BE2C (cell line): ENCODE measurements around the gene BIRC5.

Source experiments
- DNase-seq: peaks from one replicate; pipeline ENCODE4 v3.0.0-alpha.2; 2020
- H3K27me3 ChIP-seq: fragments of 250-450 bp; sonication (Bioruptor Pico); 2 replicates; pipeline ENCODE4 v1.5.1; 2020; ENCODE audit warnings: mild to moderate bottlenecking
- H3K36me3 ChIP-seq: fragments of 250-450 bp; sonication (Bioruptor Pico); 2 replicates; pipeline ENCODE4 v1.5.1; 2020; ENCODE audit warnings: mild to moderate bottlenecking
- H3K4me1 ChIP-seq: fragments of 250-450 bp; sonication (Bioruptor Pico); 2 replicates; pipeline ENCODE4 v1.5.1; 2020
- H3K4me3 ChIP-seq: 2 replicates; pipeline ENCODE4 v1.5.1; 2011; ENCODE audit warnings: low read depth, low read length
- H3K9me3 ChIP-seq: fragments of 250-450 bp; sonication (Bioruptor Pico); 2 replicates; pipeline ENCODE4 v1.5.1; 2020
- CTCF ChIP-seq: IDR thresholded peaks from 2 replicates; pipeline ENCODE4 v1.5.1; 2012; ENCODE audit warnings: mild to moderate bottlenecking, low read depth, low read length

BIRC5 gene

GRCh38 chr17:78268191-78268874 lies 54.3 kb downstream of the BIRC5 start:
- Histone ChIP-seq H3K4me3 (no peak overlapping the region), H3K9me3 (no peaks in the 10 kb centered on the region), H3K27me3 (no peaks in the 10 kb centered on the region), H3K36me3 (no peaks in the 10 kb centered on the region), H3K4me1 (peaks cover 39% of the 10 kb centered on the region)
- no peak for DNase-seq
- no peak for TF ChIP-seq CTCF

DNA sequence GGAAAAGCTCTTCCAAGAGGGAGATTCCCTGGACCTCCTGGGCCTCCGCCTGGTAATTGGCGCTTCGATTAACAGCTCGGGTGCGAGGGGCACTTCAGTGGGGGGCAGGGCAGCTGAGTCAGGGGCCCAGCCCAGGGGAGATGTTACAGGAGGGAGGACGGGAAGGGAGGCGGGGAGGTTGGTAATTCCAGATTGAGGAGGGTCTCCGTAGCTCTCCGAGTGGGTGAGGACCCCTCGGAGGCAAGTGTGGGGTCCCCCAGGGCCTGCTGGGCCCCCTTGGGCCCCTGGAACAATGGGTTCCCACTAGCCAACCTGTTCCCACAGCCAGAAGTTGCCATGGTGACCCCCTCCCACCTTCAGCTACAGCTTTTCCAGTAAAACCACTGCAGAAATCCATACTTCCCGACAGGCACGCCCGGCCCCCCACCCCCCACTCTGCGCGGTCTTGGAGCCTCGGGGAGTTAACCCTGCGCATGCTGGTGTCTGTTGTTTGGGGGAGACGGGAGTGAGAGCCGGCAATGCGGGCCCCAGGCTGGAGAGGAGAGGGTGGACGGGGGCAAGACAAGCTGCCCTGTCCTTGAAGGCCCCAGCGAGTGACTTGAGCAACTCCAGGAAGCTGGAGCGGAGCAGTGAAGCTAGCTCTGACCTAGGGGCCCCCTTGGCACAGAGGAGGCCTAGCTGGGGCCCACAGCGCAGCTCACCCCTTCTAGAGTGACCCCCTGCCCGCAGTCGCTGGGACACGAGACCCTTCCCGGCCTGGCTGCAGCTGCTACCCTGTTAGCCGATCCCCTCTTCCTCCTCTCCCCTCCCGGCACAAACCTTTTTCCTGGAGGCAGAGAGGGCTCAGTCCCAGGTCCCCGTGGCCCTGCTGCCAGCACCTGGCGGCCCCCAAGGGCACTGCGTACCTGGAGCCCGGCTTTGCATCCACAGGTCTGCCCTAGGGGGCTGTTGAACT lies 55.2 kb downstream of the BIRC5 start:
- DNase-seq: no peak
- no peak for TF ChIP-seq CTCF
- no peaks in the 10 kb centered on the region for H3K9me3 ChIP-seq
- H3K4me1 ChIP-seq: peaks cover 34% of the 10 kb centered on the region
- no peak overlapping the region for H3K4me3 ChIP-seq
- no peaks in the 10 kb centered on the region for H3K36me3 ChIP-seq
- H3K27me3 ChIP-seq: no peaks in the 10 kb centered on the region

GRCh38 chr17:78269955-78270381 lies 55.9 kb downstream of the BIRC5 start:
- H3K27me3 ChIP-seq: no peaks in the 10 kb centered on the region
- H3K9me3 ChIP-seq: no peaks in the 10 kb centered on the region
- no peak overlapping the region for H3K4me3 ChIP-seq
- no peak for DNase-seq
- no peaks in the 10 kb centered on the region for H3K36me3 ChIP-seq
- H3K4me1 ChIP-seq: peaks cover 34% of the 10 kb centered on the region
- no peak for TF ChIP-seq CTCF

GRCh38 chr17:78271419-78272170 lies 57.5 kb downstream of the BIRC5 start:
- Histone ChIP-seq H3K4me1 (peaks cover 34% of the 10 kb centered on the region), H3K36me3 (no peaks in the 10 kb centered on the region), H3K9me3 (no peaks in the 10 kb centered on the region), H3K27me3 (no peaks in the 10 kb centered on the region), H3K4me3 (no peak overlapping the region)
- no peak for DNase-seq
- no peak for TF ChIP-seq CTCF

GRCh38 chr17:78272181-78272913 lies 58.3 kb downstream of the BIRC5 start:
- no peaks in the 10 kb centered on the region for H3K36me3 ChIP-seq
- peaks cover 31% of the 10 kb centered on the region for H3K4me1 ChIP-seq
- no peaks in the 10 kb centered on the region for H3K9me3 ChIP-seq
- no peaks in the 10 kb centered on the region for H3K27me3 ChIP-seq
- no peak overlapping the region for H3K4me3 ChIP-seq
- DNase-seq: no peak
- TF ChIP-seq CTCF: no peak
